GM19438 (cell line): ENCODE measurements around the gene ALKBH3.

ENCODE experiments used
- ATAC-seq: cut with Tn5 transposase; IDR thresholded peaks from one replicate; pipeline ENCODE4 v1.9.1; 2021; ENCODE audit warnings: low read depth; ENCODE audit not compliant: unreplicated experiment

The ALKBH3 gene

DNA sequence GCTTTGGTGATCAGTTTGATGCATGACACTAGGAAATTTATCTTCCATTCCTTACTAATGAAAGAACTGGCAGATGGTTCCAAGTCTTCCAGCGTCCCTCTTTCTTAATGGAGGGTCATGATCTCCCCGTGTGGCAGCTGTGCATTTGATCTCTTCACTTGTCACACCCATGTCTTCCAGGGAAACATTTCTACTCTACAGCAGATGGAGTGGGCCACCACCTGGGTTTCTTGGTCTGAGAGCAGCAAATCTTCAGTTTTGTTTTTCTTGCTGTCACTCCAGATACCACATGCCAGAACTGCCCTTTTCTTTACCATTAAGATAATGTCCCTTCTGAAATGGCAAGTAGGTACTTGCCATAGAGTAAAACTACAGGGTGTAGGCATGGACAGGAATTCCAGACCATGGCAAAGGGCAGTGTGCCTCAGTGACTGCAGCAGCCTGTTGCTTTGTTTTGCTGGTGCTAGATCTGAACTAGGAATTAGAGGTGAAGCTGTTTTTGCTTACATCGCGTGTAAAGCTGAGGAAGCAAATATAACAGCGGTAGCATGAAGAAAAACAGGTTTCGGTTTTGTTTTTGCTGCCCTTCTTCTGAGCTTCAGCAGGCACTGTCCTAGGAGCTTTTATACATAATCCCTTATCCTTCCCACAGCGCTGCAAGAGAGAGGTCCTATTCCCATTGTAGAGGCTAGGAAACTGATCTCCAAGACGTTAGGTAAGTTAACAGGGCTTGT lies 41.1 kb downstream of the ALKBH3 start:
- no peak for ATAC-seq

DNA sequence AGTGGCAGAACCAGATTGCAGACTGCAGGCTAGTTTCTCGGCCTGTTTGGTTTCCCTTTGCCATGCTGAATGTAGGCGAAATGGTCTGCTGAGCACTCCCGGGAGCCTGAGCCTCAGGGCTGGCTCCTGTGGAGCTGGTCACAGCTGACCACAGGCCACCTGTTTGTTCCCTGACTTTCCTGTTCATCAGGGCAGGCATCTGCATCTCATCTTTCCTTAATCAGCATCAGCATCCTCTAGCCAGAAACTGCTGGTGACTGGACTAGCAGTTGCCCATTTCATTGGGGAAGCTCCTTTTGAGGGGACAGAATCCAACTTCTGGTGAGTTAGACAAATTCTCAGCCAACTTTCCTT lies 41.6 kb downstream of the ALKBH3 start:
- no peak for ATAC-seq

DNA sequence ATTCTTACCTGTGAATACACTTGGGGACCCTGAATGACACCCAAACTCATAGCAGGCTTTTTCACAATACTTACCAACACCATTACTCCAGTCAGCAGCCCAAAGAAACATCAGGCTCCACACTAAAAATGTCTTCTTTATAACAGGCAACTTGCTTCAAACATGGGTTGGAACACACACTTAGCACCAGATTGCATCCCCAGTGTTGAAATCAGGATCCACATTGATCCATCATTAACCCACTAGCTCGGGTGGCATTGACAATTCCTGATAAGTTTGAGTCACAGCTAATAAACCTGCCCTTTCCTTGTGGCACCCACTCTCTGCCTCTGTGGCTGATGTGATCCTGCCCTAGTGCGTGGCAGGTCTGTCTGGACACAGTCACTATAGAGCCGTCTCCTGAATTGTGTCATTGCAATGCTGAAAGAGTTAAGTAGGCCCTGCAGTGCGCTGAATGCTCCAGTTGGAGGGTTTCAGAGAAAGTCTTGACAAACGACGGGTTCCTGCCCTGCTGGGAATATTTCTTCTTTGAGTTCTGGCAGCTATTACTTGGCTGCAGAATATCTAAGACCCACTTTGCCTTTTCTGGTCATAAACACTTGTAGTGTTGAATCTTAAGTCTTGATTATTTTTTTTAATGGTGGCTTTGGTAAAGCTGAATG lies 42.2 kb downstream of the ALKBH3 start:
- ATAC-seq, result no peak

DNA sequence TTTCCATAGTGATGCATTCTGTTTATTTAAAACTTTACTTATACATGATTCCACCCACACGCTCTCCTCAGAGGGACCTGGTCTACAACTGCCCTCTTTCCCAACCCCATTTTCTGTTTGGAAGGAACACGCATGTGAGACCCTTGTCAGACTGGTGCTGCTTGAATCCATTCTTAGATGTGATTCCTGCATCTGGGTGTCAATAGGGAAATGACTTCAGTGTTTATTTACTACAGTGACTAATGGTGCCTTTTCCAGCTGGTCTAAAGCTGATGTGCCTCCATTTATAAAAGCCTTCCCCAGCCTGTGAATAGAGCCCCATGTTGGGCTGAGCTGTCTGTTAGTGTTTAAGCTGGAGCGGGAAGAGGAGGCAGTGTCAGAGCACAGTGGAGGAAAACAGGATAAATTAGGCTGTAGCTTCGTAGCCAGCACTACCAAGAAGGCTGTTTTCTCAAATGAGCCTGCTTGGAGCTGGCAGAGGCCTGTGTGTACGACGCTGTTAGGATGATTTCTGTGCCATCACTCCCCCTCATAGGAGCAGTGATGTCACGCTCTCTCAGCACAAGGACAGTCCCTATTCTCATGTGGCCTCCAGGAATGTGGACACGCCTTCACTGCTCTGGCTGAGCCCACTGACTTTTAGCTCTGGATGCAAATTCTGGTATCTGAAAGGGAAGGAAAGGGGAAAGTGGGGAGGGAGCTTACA lies 42.9 kb downstream of the ALKBH3 start:
- ATAC-seq, result no peak

DNA sequence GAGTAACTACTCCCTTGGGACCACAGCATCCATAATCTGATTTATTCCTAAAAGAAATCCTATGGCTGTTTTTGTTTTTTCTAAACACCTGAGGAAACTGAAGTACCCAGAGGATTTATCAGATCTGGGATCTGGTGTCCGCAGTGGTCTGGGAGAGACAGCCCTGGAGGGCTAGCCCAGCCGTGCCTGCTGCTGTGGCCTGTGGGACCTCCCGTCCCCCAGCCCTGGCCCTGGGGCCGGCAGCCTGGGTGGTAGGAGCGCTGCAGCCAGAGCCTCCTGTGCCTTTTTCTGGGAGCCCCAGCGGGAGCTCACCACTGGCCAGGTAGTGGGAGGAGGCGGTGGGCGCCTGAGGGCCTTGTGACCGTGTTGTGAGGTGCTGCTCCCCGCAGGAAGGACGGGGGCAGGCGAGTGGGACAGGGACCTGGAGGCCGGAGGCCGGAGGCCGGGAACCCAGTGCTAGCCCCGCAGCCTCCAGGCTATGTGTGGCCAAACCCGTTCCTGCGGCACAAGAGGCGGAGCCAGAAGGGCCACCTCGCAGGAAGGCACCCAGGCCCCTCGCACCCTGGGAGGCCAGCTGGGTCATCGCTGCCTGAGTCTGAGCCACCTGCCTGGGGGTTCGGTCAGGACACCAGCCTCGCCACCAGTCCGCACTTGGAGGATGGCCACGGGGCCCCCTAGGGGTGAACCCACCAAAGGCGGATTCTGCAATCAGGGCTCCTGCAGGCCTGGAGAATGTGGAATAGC lies 43.7 kb downstream of the ALKBH3 start:
- no peak for ATAC-seq

DNA sequence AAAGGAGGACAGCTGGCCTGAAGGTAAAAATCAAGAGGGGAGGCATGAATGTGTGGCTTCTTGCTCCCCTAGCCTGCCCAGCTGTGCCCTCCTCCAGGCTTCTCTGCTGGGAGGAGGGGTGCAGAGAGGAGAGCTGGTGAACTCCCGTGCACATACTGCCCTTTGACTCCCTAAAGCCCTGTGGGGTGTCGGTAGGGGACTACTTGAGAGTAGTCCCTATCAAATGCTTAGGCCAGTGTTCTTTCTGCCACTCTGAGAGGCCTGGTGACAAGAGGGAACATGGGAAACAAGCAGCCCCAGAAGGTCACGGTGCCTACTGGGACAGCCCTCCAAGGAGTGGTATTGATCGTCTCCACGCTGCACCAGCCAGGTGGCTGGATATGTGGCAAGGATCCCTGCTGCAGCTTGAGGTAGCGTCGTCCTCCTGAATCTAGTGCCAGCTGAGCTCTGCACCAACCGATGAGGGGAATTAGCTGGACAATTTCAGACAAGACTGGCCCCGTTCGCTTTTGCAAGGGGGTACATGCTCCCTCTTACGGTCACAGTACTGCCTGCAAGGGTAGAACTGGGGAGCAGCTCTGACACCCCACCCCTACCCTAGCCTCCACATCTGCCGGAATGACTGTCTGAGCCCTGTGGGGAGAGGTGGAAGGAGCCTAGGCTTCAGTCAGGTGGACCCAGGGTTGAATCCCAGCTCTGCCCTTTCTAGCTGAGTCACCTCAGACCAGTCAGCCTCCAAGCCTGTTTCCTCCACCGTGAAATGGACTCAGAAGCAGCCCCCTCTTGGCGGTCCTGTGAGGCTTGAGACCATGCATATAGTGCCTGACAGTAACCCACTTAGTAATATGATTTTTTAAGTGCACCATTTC lies 44.7 kb downstream of the ALKBH3 start:
- ATAC-seq, result no peak

DNA sequence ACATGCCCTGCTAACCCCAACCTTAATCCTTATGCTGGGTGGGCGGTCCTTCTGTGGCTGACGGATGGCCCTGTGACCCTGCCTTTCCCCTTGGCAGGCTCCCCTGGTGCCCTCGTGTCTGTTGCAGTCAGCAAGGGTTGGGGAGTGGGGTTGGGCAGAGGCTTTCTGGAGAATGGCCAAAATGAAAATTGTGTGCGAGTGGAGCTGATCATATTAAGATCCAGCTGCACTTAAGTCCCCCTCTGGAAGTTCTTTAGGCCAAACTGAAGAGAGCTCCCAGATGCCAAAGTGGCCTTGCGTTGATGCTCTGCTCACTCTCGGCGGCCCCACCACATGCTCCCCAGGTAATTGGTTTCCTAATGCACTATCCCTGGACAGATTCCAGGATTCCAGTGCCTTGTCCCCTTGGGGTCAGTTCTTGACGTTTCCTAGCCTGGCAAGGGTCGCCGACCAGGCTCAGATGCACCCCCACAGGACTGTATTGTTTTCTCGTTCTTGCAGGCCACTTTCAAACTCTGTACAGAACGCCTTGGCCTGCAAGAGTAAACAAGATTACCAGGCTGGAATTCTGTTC lies 45.4 kb downstream of the ALKBH3 start:
- no peak for ATAC-seq

DNA sequence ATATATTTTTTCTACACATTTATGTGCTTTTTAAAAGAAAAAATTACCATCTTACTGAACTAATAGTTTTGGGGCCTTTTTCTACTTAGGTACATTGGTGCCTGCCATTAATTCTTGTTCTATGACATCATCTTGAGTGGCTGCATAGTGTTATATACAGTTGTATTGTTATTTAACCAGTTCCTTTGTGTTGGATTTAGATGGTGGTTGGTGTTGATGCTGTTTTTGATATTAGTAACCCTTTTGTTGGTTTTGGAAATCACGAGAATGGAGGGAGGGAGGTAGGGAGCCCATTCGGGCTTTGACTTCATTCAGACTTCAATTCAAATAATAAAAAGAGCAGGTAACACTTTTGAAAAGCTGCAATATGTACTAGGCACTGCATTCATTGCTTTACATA lies 46.4 kb downstream of the ALKBH3 start:
- no peak for ATAC-seq

DNA sequence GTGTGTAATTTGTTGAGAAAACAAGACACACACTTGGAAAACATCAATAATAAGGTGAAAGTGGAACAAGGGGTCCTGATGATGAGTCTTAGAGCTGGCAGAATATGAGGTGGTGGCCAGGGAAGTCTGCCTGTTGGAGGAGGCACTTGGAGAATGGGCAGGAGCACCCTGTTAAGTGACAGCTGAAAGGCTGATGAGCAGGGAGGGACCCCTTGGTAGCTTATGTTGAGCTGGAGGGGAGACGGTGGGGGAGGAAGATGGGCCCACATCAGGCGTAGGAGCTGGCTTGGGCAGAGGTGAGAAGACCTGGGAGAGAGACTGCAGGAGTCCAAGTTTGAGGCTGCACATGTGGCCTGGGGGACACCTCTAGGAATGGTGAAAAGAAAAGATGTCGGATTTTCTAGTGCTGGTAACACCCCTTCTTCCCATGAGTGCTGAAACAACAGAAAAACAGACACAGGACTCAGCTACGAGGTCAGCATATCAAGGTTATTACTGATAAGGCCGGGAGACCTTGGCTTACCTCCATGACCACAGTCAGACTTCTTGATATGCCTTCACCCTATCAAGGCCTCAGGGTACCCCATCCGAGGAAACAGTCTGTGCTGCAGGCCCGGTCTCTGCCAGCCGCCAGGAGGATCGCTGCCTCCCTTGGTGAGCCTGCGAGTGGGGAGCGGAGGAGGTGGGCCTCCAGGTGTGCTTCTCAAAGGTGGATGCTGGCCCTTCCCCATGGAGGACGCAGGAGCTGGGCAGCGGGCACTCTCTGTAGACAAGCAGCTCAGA lies 47.5 kb downstream of the ALKBH3 start:
- no peak for ATAC-seq

DNA sequence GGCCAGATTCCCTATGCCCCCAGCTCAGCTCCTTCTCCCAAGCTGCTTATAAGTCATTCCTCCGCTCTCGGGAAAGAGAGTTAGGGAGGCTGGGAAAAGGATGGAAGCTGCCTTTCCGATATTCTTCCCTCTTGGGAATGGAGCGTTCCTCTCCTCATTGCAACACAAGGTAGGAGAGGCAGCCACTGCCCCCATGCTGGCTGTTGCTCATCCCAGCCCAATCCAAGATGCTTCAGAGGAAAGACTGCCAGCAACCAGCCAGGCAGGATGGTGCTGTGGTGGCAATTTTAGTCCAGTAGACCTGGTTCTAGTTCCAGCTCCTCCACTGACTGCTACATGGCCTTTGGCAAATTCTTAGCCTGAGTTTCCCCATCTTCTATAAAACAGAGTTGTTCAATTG lies 48.1 kb downstream of the ALKBH3 start:
- no peak for ATAC-seq

DNA sequence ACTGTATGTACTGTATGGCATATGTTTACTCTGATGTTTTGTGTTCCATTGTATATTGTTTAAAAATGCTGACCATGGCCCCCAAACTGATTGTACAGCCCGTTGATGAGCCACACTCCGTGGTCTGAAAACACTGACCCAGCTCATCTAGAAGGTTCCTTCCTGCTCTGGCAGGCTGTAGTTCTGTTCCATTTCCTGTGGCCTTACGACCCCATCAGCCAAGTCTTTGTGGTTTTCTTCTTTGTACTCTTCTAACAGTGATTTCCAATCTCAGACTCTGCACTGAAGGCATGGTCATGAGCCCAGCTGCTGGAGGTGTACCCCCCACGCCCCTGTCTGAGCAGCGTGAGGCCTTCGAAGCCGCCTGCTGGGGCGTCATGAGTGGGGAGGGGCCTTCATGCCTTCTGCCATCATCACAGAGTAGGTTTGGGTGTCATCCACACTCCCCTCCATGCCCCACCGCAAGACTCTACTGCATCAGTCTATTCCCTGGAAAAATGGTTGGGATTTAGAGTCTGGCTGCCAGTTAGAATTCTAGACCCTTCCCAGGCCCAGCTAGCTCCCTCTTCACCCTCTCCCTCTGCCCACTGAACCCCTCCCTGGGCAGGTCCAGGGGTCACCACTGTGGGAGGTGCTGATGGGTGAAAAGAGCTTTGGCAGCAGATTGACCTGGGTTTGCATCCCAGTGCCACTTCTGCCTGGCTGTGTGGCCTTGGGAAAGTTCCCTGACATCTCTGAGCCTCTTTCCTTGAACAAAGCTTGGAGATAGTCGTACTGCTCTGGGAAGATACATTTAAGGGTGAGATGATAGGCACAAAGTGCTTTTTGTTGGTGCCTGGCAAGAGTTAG lies 50.5 kb downstream of the ALKBH3 start:
- no peak for ATAC-seq

DNA sequence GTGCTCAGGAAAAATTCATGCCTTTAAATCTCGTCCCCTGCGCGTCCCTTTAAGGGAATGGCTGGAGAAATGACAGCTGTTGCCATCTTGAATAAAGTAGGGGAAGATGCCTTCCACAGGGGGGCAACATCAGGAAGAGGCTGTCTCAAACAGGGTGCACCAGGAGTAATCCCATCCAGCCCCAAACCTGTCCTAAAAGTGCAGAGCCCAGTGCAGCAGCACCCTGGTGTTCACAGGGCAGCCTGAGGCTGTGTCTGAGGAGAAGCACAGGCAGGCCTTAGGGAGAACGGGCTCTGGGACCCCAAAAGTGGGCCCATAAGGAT lies 51.0 kb downstream of the ALKBH3 start:
- ATAC-seq, result no peak

DNA sequence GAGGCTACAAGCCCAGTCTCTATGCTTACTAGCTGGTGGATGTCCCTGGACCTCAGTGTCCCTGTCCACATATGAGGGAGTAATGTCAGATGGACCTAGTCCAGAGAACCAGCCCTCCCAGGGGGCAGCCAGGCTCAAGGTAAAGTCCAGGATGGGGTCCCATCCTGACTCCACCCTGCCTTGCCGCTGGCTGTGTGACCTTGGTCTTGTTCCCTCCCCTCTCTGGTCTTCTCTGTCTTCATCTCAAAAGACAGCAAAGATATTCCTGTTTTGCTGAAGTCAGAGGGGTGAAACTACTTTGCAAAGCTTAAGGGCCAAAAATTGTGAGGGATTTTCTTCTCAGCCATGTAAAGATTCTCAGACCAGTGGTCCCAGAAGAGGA lies 52.6 kb downstream of the ALKBH3 start:
- ATAC-seq, result no peak

DNA sequence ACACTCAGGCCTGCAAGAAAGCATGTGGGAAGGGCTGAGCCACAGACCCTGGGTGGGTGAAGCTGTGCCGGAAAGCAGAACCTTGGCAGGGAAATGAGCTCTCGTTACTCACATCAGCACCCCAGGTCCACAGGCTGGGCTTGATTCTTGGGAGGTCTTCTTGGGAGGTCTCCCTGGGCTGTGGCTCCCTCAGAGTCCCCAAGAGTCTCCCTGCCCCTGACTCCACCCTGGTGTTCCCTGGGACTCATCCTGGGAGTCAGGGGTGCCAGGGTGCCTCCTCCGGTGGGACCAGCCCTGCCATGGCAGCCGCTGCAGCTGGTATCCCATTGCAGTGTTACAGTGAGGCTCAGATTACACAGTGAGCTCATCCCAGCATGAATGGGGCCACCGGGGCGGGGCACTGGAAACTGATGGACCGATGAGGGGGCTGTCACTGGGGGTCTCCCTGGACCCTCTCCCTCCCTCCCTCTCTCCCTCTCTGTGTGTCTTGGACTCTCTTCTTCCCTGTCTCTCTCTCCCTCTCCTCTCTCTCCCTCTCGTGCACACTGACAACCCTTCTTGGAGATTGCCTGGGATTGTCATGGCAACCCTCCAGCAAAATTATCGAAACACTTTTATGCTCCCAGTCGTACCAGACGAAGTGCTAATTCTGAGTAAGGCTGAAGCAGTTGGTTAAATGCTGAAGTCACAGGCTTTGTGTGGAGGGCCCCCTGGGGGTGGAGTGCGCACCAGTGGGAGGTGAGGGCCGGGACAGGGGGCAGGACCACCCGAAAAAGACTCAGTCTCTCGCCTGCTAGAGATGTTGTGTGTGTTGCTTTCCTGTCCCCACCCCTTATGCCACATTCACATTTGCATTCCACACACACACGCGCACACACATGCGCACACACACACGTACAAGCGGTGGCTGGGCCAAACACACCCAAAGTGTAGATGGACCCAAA lies 53.2 kb downstream of the ALKBH3 start:
- no peak for ATAC-seq

DNA sequence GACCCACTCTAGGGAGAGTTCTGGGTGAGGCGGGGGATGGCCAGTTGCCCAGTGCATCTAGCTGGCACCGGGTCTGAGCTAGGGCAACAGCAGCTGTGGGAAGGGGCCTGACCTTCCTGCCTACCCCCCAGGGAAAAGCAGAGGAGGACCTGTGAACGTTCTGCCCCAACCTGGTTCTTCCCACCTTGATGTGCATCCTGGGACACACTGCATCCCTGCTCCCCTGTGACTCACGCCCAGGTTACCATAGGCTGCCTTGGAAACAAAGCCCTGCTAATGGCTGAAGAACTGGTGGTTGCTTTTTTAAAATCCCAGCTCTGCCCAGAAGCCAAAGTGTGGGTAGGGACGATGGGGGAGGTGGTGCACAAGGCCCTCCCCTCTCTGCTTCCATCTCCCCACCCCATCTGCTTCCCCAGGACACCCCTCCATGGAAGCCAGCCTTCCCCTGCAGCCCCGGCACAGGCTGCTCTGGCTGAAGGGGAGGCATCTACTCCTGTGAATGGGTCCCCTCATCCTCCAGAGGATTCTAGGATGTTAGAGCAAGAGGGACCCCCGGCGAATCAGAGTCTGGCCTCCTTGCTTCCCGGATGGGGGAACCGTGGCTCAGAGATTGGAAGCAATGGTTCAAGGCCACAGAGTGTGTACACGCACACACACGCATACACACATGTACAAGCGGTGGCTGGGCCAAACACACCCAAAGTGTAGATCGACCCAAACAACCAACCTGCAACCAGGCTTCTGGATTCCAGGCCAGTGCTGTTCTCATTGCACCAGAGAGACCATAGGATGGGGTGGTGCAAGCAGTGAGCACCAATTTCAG lies 54.2 kb downstream of the ALKBH3 start:
- ATAC-seq, result no peak

DNA sequence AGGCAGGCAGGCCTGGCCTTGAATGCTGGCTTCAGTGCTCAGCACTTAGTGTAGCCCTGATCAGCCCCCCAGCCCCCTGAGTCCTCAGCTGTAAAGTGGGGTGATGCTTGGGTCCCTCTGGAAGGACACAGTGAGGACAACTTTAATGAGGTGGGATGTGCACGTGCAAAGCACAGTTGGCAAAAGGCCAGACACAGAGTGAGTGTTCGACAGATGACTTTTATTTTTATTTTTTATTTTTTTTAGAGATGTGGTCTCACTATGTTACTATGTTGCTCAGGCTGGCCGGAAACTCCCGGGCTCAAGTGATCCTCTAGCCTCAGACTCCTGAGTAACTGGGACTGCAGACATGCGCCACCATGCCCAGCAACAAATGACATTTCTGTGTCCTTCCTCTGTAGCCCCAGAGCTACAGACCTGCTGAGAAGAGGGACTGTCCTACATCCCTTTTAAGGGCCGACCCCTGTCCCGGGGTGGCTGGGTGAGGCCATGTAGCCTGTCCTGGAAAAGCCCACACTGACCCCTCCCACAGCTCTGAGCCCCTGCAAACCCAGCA lies 54.9 kb downstream of the ALKBH3 start:
- no peak for ATAC-seq
